GM21619 (cell line): ENCODE measurements around the gene PNRC1.
"Not testable (repeated sequence)": the region's sequence is repeated elsewhere in the genome, so short reads cannot be mapped to it uniquely, and the experiment has no call there.

Experiments
- ATAC-seq: cut with Tn5 transposase; IDR thresholded peaks from one replicate; pipeline ENCODE4 v1.9.1; 2021; ENCODE audit not compliant: unreplicated experiment

PNRC1 gene

DNA sequence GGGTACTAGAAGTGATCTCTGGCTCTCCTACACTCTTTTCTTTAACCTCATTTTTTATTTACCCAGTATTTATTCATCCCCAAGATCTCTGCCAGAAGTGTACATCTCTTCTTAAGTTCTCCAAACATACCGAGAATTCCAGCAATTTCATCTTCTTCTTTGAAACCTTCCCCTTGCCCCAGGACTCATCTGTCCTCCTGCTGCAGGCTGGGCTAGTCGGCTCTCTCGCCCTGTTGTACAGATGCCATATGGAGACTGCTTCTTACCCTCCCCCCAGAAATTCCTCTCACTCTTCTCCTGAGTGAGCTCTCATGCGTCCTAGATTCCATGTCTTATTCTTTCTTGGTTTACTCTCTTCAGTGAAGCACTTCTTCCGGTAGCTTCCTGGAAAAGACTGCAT is 21.9 kb upstream of the PNRC1 start:
- no peak for ATAC-seq

DNA sequence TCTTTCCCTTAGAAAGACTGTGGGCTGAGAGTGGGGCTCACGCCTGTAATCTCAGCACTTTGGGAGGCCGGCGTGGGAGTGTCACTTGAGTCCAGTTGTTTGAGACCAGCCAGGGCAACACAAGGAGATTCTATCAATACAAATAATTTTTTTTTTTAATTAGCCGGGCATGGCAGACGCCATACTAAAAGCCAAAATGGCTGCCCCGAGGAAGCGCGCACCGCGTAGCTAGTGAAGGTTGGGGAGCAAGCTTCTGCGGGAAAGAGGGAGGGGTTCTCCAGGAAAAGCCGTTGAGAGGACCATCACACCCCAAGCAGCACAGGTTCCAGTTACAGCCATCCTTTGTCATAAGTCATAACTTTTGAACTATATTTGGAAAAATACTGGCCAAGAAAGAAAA is 21.3 kb upstream of the PNRC1 start:
- ATAC-seq: no peak

DNA sequence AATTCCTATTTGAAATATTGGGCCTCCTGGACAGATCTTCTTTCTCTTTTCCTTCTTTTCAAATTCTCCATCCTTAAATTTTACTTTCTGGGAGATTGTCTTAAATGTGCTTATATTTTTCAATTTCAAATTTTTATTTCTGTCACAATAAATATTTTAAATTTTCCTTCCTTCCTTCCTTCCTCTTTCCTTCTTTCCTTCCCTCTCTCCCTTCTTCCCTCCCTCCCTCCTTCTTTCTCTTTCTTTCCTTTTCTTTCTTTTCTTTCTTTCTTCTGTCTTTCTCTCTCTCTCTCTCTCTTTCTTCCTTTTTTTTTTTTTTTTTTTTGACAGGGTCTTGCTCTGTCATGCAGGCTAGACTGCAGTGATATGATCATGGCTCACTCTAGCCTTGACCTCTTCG is 16.7 kb upstream of the PNRC1 start:
- ATAC-seq: no peak

DNA sequence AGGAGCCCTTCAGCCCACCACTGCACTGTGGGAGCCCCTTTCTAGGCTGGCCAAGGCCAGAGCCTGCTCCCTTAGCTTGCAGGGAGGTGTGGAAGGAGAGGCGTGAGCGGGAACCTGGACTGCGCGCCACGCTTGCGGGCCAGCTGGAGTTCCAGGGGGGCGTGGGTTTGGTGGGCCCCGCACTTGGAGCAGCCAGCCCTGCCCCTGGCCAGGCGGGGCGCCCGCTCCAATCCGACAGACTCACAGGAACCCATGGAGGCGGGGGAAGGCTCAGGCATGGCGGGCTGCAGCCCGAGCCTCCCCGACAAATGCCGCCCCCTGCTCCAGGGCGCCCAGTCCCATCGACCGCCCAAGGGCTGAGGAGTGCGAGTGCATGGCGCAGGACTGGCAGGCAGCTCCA is 15.6 kb upstream of the PNRC1 start:
- ATAC-seq: not testable (repeated sequence)

DNA sequence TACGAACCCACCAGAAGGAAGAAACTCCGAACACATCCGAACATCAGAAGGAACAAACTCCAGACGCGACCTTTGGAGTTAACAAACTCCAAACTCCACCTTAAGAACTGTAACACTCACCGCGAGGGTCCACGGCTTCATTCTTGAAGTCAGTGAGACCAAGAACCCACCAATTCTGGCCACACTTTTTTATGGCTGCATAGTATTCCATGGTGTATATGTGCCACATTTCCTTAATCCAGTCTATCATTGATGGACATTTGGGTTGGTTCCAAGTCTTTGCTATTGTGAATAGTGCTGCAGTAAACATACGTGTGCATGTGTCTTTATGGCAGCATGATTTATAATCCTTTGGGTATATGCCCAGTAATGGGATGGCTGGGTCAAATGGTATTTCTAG is 14.4 kb upstream of the PNRC1 start:
- ATAC-seq: not testable (repeated sequence)

DNA sequence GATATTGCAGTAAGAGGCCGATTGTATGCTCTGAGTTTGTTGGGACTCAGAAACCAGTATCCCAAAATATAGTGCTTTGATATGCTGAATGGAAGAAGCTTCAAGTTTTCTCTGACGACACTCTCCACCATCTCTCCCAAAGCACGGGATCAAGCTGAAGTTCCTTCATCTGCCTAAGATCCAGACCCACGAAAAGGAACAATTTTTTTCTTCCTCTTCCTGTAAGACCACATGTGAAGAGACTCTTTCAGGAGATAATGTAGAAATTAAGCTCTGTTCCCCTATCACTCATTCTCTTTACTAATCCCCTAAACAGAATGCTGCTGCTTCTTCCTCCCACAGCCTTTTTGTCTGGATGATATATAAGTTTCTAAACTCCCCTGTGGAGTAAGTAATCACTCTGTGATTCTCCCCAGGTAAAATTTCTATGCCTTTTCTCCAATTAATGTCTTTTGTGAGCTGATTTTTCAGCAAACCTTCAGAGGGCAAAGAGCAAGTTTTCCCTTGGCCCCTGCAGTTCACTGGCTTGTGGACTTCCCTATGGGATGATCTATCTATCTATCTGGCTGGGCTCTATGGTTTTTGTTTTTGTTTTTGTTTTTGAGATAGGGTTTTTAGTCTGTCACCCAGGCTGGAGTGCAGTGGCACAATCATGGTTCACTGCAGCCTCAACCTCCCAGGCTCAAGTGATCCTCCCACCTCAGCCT is 13.5 kb upstream of the PNRC1 start:
- no peak for ATAC-seq

DNA sequence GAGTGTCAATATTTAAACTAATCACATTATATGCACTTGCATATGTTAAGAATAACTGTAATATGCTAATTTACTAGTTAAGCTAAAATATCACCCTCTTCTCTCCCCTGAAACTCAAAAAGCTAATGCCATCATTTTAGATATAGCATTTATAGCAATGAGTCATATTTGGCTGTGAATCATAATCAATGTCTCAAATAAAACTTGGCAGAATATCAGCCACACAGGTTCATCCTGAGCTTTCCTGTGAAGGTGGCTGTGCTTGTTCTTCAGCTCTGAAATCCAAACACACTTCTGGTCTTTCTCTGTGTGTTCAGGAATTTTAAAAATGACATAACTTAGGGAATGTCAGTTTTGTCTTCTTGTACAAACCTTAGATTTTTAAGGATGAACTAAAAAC is 12.8 kb upstream of the PNRC1 start:
- ATAC-seq: no peak

DNA sequence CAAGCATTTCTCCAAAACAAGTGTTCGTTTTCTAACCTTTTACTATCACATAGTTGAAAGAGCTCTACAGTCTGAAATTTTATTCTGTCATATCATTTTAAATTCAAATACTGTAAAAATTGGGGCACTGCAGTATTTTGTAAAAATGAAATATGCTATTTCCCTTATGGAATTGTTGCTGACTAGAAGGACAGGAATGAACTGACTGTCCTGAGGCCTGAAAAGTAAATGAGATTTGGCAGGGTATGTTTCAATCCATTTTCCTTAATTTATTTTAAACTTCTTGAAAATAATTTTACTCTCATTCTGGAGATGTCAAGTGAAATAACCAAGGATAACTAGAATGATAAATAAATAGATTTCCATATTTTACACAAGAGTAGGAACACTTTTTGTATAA is 11.9 kb upstream of the PNRC1 start:
- no peak for ATAC-seq

DNA sequence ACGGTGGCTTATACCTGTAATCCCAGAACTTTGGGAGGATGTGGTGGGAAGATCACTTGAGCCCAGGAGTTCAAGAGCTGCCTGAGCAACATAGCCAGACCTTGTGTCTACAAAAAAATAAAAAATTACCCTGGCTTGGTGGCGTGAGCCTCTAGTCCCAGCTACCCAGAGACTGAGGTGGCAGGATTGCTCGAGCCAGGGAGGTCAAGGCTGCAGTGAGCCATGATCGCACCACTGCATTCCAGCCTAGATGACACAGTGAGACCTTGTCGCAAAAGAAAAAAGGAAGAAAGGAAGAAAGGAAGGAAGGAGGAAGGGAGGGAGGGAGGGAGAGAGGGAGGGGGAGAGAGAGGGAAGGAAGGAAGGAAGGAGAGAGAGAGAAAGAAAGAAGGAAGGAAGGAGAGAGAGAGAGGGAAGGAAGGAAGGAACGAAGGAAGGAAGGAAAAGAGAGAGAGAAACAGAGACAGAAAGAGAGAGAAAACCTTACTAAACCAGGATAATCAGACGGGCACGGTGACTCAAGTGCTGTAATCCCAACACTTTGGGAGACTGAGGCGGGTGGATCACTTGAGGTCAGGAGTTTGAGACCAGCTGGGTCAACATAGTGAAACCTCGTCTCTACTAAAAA is 10.9 kb upstream of the PNRC1 start:
- ATAC-seq: no peak

DNA sequence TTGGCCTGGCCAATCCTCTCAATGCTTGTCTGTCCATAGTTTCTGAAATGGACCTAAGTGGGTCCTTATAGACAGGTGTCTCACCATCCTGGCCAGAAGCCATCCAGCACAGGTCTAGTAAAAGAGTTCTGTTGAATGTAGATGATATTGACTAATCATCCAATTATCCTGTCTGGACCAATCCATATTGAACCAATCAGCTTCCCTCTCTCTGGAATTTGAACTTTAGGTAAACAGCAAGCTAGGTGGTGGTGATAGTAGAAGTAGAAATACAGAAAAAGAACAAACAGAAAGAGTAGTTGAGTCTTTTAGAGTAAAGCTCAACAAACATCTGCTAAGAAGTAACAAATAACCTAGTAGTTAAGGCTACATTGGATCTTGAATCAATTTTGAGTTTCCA is 9.5 kb upstream of the PNRC1 start:
- no peak for ATAC-seq

DNA sequence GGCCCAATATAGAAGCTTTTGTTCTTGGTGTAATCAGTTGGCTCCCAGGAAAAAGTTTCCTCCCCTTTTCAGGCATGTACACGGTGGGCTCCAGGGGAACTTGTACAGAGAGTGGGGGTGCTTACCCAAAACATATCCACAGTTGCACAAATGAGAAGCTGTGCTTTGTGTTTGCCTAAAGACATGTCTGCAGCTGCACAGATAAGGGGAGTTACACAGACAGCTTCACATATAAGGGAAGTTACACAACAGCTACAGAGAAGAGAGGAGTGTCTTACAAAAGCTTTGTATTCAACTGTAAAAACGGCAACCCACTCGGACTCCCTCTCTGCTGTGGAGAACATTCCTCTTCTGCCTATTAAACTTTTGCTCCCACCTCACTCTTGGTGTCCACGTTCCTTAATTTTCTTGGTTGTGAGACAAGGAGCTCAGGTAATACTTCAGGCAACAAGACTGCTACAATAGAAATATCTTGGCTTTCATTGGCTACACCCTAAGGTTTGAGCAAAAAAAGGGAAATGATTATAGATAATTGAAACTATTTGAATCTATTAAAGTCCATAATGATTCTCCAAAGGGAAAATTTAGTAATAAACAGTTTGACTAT is 7.4 kb upstream of the PNRC1 start:
- no peak for ATAC-seq

DNA sequence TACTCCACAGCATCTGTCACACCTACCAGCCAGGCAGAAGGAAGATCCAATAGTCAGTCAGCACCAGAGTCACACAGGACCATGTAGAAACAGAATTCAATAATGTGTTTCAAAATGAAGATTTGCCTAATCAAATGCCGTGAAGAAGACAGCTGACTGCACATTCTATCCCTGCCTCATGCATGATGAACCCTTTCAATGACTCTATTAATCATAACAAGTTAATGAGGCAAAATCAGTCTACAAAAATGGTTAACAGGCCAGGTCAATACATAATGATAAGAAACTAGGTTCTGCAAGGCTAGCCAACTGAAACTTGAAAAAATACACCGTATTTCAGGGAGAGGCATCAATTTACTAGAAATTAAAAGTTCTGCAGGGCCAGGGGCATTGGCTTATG is 6.7 kb upstream of the PNRC1 start:
- ATAC-seq: no peak

DNA sequence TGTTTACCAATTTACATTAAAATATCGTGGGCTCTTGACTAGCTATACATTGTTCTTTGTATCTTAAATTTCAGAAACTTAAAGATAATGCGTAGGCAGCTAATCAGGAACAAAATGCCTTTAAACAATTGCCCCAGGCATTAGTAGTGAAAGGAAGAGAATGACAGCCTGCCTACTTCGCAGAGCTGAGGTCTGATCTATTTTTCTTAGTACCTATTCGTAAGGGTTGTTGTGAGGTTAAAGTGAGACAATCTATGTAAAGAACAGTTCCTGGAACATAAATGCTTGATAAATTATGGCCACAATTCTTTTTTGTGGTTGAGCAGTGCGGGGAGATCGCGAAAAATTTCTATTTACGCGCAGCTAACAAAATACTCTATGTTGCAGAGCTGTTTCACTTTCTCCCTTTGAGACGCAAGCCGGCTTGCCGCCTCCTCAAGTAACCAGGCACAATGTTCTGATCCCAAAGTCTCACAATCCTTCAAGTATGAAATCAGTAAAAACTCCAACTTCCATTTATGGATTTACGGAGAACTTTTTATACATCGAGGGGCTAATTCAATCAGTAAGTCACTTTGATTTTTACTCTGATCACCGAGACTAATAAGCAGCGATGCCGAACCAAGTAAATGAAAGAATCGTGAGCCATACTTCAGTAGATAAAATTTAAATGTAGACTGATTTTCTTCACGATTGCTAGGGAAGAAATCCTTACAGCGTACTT is 878 bp upstream of the PNRC1 start:
- ATAC-seq: peak; percentile 0

DNA sequence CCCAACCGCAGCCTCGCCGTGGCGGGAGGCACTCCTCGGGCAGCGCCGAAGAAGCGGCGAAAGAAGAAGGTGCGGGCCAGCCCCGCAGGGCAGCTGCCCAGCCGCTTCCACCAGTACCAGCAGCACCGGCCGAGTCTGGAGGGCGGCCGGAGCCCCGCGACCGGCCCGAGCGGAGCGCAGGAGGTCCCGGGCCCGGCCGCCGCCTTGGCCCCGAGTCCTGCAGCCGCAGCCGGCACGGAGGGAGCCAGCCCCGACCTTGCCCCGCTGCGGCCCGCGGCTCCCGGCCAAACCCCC is 525 bp downstream of the PNRC1 start:
- ATAC-seq: peak; percentile 6

DNA sequence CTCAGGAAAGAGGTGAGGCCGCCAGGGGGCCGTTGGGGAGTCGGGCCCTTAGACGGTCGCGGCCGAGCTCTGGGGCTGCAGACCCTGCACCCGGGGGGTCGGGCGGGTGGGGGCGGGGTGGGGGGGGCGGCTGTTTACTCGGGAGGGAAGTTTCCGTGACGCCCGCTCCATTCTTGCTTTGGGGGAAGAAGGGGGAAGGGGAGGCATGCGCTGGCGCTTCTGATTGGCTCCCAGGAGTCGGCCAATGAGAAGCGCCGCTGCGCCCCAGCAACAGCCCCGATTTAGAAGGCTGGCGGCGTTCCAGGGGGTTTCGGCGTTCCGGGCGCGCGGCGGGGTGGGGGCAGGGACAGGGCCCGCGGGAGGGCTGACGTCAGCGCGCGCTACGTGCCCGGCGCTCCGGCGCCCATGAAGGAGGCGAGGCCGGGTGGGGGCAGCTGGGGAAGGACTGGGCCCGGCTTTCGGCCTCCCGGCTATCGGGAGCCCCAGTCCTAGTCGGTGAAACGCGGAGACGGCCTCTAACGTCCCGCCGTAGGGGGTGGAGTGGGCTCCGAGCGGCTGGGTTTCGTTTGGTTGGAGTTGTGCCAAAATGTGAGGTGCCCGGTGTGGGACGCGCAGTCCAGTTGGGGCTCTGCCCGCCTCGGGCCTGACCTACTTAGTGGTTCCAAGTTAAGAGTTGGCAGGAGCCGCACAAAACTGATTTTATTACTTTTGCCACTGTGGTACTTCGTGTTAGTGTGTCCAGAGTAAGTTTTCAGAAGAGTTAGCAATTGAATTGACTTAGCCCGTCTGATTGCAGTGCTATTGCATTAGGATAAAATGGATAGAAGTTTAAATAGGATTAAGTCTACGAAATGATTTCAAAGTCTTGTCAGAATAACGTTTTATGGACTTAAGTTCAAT is 1.1 kb downstream of the PNRC1 start:
- peak; percentile 53 for ATAC-seq

DNA sequence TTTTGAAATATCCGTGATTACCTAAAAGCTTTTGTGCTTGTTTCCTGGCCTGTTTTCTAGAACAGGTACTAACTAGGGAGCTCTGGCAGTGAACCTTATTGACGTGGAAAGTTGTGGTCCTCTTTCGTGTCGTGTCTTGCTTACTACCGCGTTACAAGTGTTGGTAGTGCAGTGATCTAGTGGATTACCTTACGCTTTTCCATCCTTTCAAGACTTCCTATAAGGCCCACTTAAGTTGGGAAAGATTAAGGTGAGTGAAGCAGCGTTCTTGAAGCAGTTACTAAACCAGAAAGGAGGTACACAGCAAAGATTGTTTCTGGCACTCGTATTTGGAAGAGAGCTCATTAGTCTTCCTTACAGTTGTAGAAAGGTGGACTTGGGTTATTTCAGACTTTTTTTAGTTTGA is 1.9 kb downstream of the PNRC1 start:
- no peak for ATAC-seq

DNA sequence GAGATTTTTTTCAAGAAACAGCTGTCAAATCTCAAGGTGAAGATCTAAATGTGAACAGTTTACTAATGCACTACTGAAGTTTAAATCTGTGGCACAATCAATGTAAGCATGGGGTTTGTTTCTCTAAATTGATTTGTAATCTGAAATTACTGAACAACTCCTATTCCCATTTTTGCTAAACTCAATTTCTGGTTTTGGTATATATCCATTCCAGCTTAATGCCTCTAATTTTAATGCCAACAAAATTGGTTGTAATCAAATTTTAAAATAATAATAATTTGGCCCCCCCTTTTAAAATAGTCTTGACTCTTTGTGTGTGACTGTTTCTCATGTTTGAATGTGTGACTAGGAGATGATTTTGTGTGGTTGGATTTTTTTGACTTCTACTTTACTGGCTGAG is 4.0 kb downstream of the PNRC1 start:
- no peak for ATAC-seq

DNA sequence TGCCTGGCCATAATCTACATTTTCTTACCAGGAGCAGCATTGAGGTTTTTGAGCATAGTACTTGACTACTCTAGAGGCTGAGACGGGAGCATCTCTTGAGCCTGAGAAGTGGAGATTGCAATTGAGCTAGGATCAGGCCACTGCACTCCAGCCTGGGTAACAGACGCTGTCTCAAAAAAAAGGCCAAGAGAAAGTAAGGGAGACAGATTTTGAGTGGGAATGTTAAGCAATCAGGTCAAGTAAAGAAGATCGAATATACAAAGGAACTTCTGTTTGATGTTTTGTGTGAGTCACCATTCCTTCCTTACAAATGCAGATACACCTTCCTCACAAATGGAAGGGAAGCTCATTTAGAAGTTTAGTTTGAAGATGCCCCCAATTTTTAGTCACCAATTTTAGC is 4.4 kb downstream of the PNRC1 start:
- no peak for ATAC-seq

DNA sequence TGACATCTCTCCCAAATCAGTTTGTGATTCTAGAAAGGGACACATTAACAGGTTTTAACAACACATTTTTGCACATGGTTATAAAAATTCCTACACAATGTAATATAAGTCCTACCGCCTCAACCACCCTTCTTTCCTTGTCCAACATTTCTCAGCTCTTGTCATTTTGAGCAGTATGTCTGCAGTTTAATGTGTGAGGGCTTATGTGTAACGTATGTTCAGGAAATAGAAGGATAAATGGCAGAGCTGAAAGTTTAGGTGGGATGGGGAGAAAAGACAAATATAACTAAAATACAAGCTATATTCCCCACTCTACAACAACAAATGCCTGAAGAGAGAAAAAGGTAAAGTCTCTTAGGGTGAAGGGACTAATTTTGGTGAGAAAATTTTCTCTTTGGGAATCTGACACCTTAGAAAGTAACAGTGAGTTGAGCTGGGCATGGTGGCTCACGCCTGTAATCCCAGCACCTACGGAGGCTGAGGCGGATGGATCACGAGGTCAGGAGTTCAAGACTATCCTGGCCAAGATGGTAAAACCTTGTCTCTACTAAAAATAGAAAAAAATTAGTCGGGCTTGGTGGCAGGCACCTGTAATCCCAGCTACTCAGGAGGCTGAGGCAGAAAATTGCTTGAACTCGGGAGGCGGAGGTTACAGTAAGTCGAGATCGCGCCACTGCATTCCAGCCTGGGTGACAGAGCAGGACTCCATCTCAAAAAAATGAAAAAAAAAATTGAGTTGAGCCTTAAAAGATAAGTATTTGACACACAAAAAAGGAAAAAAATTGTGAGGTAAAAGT is 5.1 kb downstream of the PNRC1 start:
- no peak for ATAC-seq

DNA sequence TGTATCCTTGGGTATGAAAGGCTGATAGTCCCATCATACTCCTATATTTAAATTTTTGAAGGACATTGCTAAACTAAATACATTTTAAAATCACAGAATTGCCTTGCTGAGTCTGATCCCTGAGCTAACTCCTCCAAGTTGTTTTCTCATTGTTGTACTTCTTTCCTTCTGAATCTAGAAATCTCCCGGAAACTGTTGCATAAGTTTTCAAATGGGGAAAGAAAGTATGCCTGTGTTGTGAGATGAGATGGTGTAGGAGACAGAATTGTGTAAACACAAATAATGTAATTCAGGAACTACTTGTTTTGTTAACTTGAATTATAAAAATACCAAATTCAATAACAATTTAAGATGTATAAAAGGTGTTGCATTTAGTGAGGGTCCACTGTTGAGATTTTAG is 7.3 kb downstream of the PNRC1 start:
- ATAC-seq: no peak
